MM.1S (cell line): ENCODE results near the gene SIM2.

Source experiments
- CTCF ChIP-seq: fragments of 300-600 bp; sonication (generic); IDR thresholded peaks from 2 replicates; pipeline ENCODE4 v1.5.1; 2016; ENCODE audit warnings: antibody characterized with exemption, low read length, mixed read lengths
- EZH2 ChIP-seq: fragments of 300-600 bp; sonication (generic); optimal IDR thresholded peaks from 2 replicates; pipeline ENCODE3; 2017; ENCODE audit warnings: low read depth, mild to moderate bottlenecking, antibody characterized with exemption, low read length, mixed read lengths
- EZH2phosphoT487 ChIP-seq: fragments of 300-600 bp; sonication (generic); IDR thresholded peaks from 2 replicates; pipeline ENCODE4 v1.6.1; 2018; ENCODE audit warnings: antibody characterized with exemption, low read length

GRCh38 chr21:36718951-36719501 lies 20.1 kb downstream of the SIM2 start:
- no peak for TF ChIP-seq EZH2
- no peak for TF ChIP-seq CTCF
- TF ChIP-seq EZH2phosphoT487, result no peak
